ENCODE results near the gene RASGRP3. TPM values are rescaled to one million over a fixed set of nuclear protein-coding genes. Genes with fewer than 3 reads are reported as not detected.

RASGRP3 gene
- total RNA-seq, 1 experiment from 2014 or later, result 0.72 TPM

DNA sequence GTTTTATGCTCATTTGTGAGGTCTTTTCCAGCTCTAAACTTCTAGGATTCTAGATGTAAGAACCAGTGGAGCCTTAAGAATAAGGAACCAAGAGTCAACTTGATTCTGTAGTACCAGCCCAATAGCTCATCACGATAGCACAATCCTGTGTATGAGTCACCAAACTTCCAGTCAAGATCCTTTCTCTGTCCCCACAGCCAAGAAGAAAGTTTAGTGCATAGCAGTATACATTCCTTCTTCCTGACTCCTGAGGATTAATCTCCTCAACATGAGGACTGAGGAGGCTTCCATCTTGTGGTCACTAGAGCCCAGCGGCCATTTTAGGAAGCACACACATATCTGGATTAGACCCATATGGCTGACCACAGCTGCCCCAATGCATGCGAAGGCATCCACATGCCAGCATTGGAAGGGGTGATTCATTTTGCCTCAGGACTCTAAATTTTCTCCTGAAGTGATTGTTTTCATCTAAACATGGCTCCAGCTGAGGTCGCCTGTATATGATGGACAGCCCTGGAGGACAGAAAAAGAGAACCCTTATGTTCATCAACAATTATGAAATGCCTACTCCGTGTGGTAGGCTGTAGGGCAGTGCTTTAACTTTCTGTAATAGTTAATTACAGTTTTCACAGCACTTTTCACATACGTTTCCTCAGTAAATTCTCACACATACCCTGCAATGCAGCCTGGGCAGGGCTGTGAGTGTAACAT, 53.5 kb downstream of the RASGRP3 start:
- H3K9me2 ChIP-seq (ENCODE audit: insufficient read depth), result no peaks in the 10 kb centered on the region
- TF ChIP-seq, protein P1, sequence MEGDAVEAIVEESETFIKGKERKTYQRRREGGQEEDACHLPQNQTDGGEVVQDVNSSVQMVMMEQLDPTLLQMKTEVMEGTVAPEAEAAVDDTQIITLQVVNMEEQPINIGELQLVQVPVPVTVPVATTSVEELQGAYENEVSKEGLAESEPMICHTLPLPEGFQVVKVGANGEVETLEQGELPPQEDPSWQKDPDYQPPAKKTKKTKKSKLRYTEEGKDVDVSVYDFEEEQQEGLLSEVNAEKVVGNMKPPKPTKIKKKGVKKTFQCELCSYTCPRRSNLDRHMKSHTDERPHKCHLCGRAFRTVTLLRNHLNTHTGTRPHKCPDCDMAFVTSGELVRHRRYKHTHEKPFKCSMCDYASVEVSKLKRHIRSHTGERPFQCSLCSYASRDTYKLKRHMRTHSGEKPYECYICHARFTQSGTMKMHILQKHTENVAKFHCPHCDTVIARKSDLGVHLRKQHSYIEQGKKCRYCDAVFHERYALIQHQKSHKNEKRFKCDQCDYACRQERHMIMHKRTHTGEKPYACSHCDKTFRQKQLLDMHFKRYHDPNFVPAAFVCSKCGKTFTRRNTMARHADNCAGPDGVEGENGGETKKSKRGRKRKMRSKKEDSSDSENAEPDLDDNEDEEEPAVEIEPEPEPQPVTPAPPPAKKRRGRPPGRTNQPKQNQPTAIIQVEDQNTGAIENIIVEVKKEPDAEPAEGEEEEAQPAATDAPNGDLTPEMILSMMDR (conservative IDR thresholded peaks at IDR 0.05), result no peak
- no peak for TF ChIP-seq EZH2 (IDR thresholded peaks at IDR 0.05; ENCODE audit: low read depth)
- no peak overlapping the region for H3K27ac ChIP-seq
- intact Hi-C loops (cut with micrococcal nuclease; ENCODE audit: unreplicated experiment), result no loop called here
- H3K4me3 ChIP-seq, result no peak overlapping the region
- DNase-seq, result peak; percentile 31 to 56
- no peaks in the 10 kb centered on the region for H3K79me2 ChIP-seq (ENCODE audit: low read depth)
- no peaks in the 10 kb centered on the region for H3F3A ChIP-seq (ENCODE audit: insufficient read depth, low read depth)
- POLR2A ChIA-PET (ENCODE audit: unreplicated experiment), result no interaction called here
- no peaks in the 10 kb centered on the region for H3K27me3 ChIP-seq (ENCODE audit: insufficient read depth, low read depth)
- no peaks in the 10 kb centered on the region for H4K20me1 ChIP-seq (ENCODE audit: insufficient read depth)
- no peaks in the 10 kb centered on the region for H3K36me3 ChIP-seq (ENCODE audit: low read depth)
- CTCF ChIA-PET, result no interaction called here
- 0 out of 2 replicates have a peak overlapping the region, but pooled peaks have one; percentile 5 for H2AFZ ChIP-seq
- H3K4me1 ChIP-seq (replicated peaks; ENCODE audit: insufficient read depth), result no peaks in the 10 kb centered on the region
- no peak overlapping the region for H3K4me2 ChIP-seq
- no peaks in the 10 kb centered on the region; the same call in 1 of the 2 replicates for H3K9me3 ChIP-seq (ENCODE audit: insufficient read depth, low read depth)
- no TSS peak for BruUV-seq (replicated peaks)

DNA sequence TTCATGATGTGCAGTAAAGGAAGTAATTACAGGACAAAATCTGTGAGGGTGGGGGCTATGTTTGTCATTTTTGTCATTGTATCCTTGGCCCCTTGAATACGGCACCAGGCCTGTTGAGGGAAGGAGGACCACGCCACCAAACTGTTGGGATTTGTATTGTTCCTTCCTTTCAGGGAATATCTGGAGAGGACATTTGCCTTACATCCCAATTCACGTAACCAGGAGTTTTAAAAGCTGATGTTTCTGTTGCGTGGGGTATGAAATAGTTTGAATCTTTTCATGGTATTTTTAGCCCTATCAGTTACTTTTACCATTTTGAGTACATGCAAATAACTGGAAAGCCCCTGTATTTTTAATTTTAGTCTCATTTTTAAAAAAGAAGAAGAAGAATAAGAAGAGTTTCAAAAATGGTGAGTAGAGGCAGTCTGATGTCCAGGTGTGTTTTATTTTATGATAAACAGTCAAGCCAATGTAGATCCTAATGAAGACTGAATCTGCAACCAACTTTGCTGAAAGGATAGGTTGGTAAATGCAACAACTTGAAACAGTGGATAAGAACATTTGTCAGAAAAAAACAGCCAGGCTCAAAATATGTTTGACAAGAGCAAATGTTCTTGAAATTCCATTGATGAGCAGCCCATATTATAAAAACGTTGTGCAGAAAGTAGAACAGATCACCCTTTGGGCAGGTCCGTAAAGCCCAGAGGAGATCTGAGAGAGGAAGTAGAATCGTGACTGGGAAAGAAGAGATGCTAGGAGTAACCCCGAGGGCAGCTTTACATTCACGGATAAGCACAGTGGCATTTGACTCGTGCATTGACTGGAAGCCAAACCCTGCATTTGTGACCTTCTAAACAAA, 54.5 kb downstream of the RASGRP3 start:
- Histone ChIP-seq H3K79me2 (ENCODE audit: low read depth) (no peaks in the 10 kb centered on the region), H2AFZ (peak overlapping the region; percentile 32; the same call in 1 of the 2 replicates), H3K27ac (no peak overlapping the region), H4K20me1 (ENCODE audit: insufficient read depth) (no peaks in the 10 kb centered on the region), H3K9me2 (ENCODE audit: insufficient read depth) (no peaks in the 10 kb centered on the region), H3K36me3 (ENCODE audit: low read depth) (no peaks in the 10 kb centered on the region), H3K4me2 (no peak overlapping the region), H3K4me3 (no peak overlapping the region), H3K27me3 (ENCODE audit: insufficient read depth, low read depth) (no peaks in the 10 kb centered on the region), H3F3A (ENCODE audit: insufficient read depth, low read depth) (no peaks in the 10 kb centered on the region), H3K9me3 (ENCODE audit: insufficient read depth, low read depth) (no peaks in the 10 kb centered on the region; the same call in 1 of the 2 replicates), H3K4me1 (replicated peaks; ENCODE audit: insufficient read depth) (no peaks in the 10 kb centered on the region)
- ChIA-PET CTCF (no interaction called here), POLR2A (ENCODE audit: unreplicated experiment) (no interaction called here)
- DNase-seq, result no peak
- BruUV-seq (replicated peaks), result no TSS peak
- intact Hi-C loops (cut with micrococcal nuclease; ENCODE audit: unreplicated experiment), result no loop called here
- TF ChIP-seq EZH2 (IDR thresholded peaks at IDR 0.05; ENCODE audit: low read depth), result no peak
- TF ChIP-seq, protein P1 (conservative IDR thresholded peaks at IDR 0.05), result no peak

DNA sequence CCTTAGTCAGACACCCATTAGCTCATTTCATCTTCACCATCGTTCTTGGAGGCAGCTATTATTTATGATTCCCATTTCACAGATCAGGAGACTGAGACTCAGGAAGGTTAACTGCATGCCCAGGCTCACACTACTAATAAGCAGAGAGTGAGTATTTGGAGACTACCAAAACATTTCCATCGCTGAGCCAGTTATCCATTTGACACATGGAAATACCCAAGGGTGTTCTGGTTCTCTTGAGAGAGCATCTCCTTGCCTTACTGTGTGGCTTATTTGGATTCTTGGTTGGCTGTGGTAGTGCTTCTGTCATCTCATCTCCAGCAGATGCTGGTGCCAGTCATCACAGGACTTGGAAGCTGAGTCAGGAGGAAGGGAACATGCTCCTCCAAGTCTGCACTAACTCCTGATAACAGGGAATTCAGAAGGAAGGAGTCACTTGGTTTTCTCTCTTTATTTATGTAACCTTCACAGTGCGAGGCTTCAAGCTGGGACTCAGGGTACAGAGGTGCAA, 55.2 kb downstream of the RASGRP3 start:
- no peaks in the 10 kb centered on the region for H3K79me2 ChIP-seq (ENCODE audit: low read depth)
- H3K27me3 ChIP-seq (ENCODE audit: insufficient read depth, low read depth), result no peaks in the 10 kb centered on the region
- H3K4me2 ChIP-seq, result no peak overlapping the region
- H2AFZ ChIP-seq, result peak overlapping the region; percentile 32; the same call in 1 of the 2 replicates
- TF ChIP-seq, protein P1 (conservative IDR thresholded peaks at IDR 0.05), result no peak
- TF ChIP-seq EZH2 (IDR thresholded peaks at IDR 0.05; ENCODE audit: low read depth), result no peak
- no TSS peak for BruUV-seq (replicated peaks)
- no peak overlapping the region for H3K27ac ChIP-seq
- H3F3A ChIP-seq (ENCODE audit: insufficient read depth, low read depth), result no peaks in the 10 kb centered on the region
- H3K36me3 ChIP-seq (ENCODE audit: low read depth), result no peaks in the 10 kb centered on the region
- H3K4me1 ChIP-seq (replicated peaks; ENCODE audit: insufficient read depth), result no peaks in the 10 kb centered on the region
- DNase-seq, result no peak
- intact Hi-C loops (cut with micrococcal nuclease; ENCODE audit: unreplicated experiment), result no loop called here
- no peak overlapping the region for H3K4me3 ChIP-seq
- H4K20me1 ChIP-seq (ENCODE audit: insufficient read depth), result no peaks in the 10 kb centered on the region
- H3K9me2 ChIP-seq (ENCODE audit: insufficient read depth), result no peaks in the 10 kb centered on the region
- no peaks in the 10 kb centered on the region; the same call in 1 of the 2 replicates for H3K9me3 ChIP-seq (ENCODE audit: insufficient read depth, low read depth)
- CTCF ChIA-PET, result no interaction called here
- POLR2A ChIA-PET (ENCODE audit: unreplicated experiment), result no interaction called here

Measured in PC-9 (cell line).